MM.1S (cell line): ENCODE results near the gene PTPRK.

ENCODE experiments used
- DNase-seq: peaks from one replicate; pipeline ENCODE4 v3.0.0-alpha.2; 2015
- H2AFZ ChIP-seq: fragments of 300-600 bp; sonication (generic); 2 replicates; pipeline ENCODE4 v1.6.0; 2016; ENCODE audit warnings: antibody characterized with exemption, low read length
- H3F3A ChIP-seq: fragments of 300-600 bp; sonication (generic); 2 replicates; pipeline ENCODE4 v1.6.1; 2016; ENCODE audit warnings: mild to moderate bottlenecking, antibody characterized with exemption, low read length, moderate library complexity, mixed read lengths; ENCODE audit not compliant: insufficient read depth
- H3K27ac ChIP-seq: fragments of 300-600 bp; sonication (generic); 2 replicates; pipeline ENCODE4 v1.5.1; 2016; ENCODE audit warnings: mild to moderate bottlenecking, low read length
- H3K27me3 ChIP-seq: fragments of 300-600 bp; sonication (generic); replicated peaks from 2 replicates; pipeline ENCODE4 v1.6.0; 2016; ENCODE audit warnings: low read length; ENCODE audit not compliant: insufficient read depth
- H3K36me3 ChIP-seq: fragments of 300-600 bp; sonication (generic); replicated peaks from 2 replicates; pipeline ENCODE4 v1.6.1; 2016; ENCODE audit warnings: mild to moderate bottlenecking, low read length, mixed read lengths; ENCODE audit not compliant: insufficient read depth
- H3K4me1 ChIP-seq: fragments of 300-600 bp; sonication (generic); 2 replicates; pipeline ENCODE4 v1.6.1; 2016; ENCODE audit warnings: low read length, mixed read lengths
- H3K4me2 ChIP-seq: fragments of 300-600 bp; sonication (generic); 2 replicates; pipeline ENCODE4 v1.6.0; 2016; ENCODE audit warnings: low read depth, low read length
- H3K4me3 ChIP-seq: fragments of 300-600 bp; sonication (generic); 2 replicates; pipeline ENCODE4 v1.5.1; 2016; ENCODE audit warnings: low read length, mixed read lengths
- H3K79me2 ChIP-seq: fragments of 300-600 bp; sonication (generic); 2 replicates; pipeline ENCODE4 v1.6.1; 2016; ENCODE audit warnings: mixed run types, low read length, mixed read lengths
- H3K9ac ChIP-seq: fragments of 300-600 bp; sonication (generic); 2 replicates; pipeline ENCODE4 v1.6.1; 2016; ENCODE audit warnings: low read length, mixed read lengths
- H3K9me2 ChIP-seq: fragments of 300-600 bp; sonication (generic); replicated peaks from 2 replicates; pipeline ENCODE4 v1.6.1; 2016; ENCODE audit warnings: mild to moderate bottlenecking, low read length, mixed read lengths; ENCODE audit not compliant: insufficient read depth
- H3K9me3 ChIP-seq: fragments of 300-600 bp; sonication (generic); replicated peaks from 2 replicates; pipeline ENCODE4 v1.6.1; 2016; ENCODE audit warnings: mild to moderate bottlenecking, low read length, mixed read lengths; ENCODE audit not compliant: insufficient read depth
- H4K20me1 ChIP-seq: fragments of 300-600 bp; sonication (generic); 2 replicates; pipeline ENCODE4 v1.6.1; 2016; ENCODE audit warnings: mild to moderate bottlenecking, low read length, moderate library complexity, mixed read lengths; ENCODE audit not compliant: insufficient read depth
- EZH2 ChIP-seq: fragments of 300-600 bp; sonication (generic); optimal IDR thresholded peaks from 2 replicates; pipeline ENCODE3; 2017; ENCODE audit warnings: low read depth, mild to moderate bottlenecking, antibody characterized with exemption, low read length, mixed read lengths
- EZH2phosphoT487 ChIP-seq: fragments of 300-600 bp; sonication (generic); IDR thresholded peaks from 2 replicates; pipeline ENCODE4 v1.6.1; 2018; ENCODE audit warnings: antibody characterized with exemption, low read length
- TF ChIP-seq, protein P1 (sequence below): fragments of 300-600 bp; sonication (generic); IDR thresholded peaks from 2 replicates; pipeline ENCODE4 v1.5.1; 2016; ENCODE audit warnings: antibody characterized with exemption, low read length, mixed read lengths

Gene PTPRK

DNA sequence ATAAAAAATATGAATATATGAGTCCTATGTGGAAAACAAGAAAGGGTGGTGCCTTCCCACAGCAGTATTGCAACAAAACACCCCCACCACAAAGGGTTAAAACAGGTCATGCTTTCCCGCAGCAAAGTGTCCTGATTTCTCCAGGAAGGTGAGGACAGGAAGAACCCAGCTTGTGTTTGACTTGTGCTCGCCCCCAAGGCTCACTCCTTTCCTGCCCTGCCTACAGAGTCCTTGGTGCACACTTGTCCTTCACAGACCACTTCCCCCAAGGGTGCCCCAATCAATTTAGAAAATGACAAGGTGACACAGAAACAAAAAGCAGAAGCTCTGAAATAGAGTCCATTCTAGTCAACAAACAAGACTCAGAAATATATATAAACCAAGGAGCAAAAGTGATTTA lies 237.4 kb downstream of the PTPRK start:
- TF ChIP-seq EZH2phosphoT487 (no peak), EZH2 (no peak)
- TF ChIP-seq, protein P1, sequence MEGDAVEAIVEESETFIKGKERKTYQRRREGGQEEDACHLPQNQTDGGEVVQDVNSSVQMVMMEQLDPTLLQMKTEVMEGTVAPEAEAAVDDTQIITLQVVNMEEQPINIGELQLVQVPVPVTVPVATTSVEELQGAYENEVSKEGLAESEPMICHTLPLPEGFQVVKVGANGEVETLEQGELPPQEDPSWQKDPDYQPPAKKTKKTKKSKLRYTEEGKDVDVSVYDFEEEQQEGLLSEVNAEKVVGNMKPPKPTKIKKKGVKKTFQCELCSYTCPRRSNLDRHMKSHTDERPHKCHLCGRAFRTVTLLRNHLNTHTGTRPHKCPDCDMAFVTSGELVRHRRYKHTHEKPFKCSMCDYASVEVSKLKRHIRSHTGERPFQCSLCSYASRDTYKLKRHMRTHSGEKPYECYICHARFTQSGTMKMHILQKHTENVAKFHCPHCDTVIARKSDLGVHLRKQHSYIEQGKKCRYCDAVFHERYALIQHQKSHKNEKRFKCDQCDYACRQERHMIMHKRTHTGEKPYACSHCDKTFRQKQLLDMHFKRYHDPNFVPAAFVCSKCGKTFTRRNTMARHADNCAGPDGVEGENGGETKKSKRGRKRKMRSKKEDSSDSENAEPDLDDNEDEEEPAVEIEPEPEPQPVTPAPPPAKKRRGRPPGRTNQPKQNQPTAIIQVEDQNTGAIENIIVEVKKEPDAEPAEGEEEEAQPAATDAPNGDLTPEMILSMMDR = no peak
- H3K4me3 ChIP-seq = no peak overlapping the region
- no peak overlapping the region for H3K9ac ChIP-seq
- H3K36me3 ChIP-seq = no peaks in the 10 kb centered on the region
- H3K4me2 ChIP-seq = no peak overlapping the region
- no peak for DNase-seq
- no peaks in the 10 kb centered on the region for H3K9me3 ChIP-seq
- H3K27ac ChIP-seq = no peak overlapping the region
- no peaks in the 10 kb centered on the region for H3K9me2 ChIP-seq
- no peaks in the 10 kb centered on the region for H3F3A ChIP-seq
- H2AFZ ChIP-seq = no peak overlapping the region
- no peaks in the 10 kb centered on the region for H3K79me2 ChIP-seq
- H3K4me1 ChIP-seq = no peaks in the 10 kb centered on the region
- no peaks in the 10 kb centered on the region for H3K27me3 ChIP-seq
- H4K20me1 ChIP-seq = no peaks in the 10 kb centered on the region

DNA sequence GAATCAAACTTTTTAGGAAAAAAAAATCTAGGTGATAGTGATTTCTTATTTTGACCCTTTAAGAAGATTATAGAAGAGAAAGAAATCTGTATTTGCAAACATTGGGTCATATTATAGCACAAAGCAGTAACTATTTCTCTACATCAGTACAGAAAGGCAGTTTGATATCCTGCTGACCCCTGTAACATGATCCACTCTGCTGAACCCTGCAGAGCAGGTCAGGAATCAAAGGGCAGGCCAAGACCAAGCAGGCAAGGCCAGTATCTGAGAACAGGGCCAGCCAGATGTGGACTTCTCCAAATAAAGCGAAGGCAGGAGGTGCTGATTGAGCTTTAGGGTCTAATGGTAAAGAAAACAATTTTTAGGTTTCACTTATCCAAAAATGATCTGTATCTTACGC lies 239.4 kb downstream of the PTPRK start:
- H3K4me1 ChIP-seq = no peaks in the 10 kb centered on the region
- no peak overlapping the region for H3K4me2 ChIP-seq
- DNase-seq = no peak
- H2AFZ ChIP-seq = no peak overlapping the region
- no peaks in the 10 kb centered on the region for H3K9me3 ChIP-seq
- no peak for TF ChIP-seq EZH2phosphoT487
- TF ChIP-seq EZH2 = no peak
- TF ChIP-seq, protein P1 = no peak
- no peaks in the 10 kb centered on the region for H3F3A ChIP-seq
- H4K20me1 ChIP-seq = no peaks in the 10 kb centered on the region
- H3K9ac ChIP-seq = no peak overlapping the region
- no peaks in the 10 kb centered on the region for H3K9me2 ChIP-seq
- no peaks in the 10 kb centered on the region for H3K27me3 ChIP-seq
- H3K36me3 ChIP-seq = no peaks in the 10 kb centered on the region
- H3K79me2 ChIP-seq = no peaks in the 10 kb centered on the region
- H3K27ac ChIP-seq = no peak overlapping the region
- no peak overlapping the region for H3K4me3 ChIP-seq

DNA sequence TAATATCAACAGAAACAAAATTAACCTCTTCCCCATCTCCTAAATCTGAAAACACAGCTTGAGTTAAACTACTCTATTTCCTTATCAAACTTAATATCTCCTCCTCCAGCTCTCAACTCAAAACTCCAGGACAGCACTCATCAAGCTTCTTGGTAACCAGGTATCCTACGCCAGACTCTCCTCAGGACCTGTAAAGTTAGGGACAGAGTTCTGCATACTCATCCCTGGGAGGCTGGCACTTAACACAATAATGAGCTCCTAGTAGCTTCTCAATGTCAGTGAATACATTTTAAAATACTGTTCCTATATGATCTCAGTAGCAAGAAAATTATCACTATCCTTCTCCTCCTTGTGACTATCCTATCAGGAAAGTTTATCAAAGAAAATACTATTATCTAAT lies 240.3 kb downstream of the PTPRK start:
- no peaks in the 10 kb centered on the region for H3K27me3 ChIP-seq
- no peaks in the 10 kb centered on the region for H4K20me1 ChIP-seq
- H3K9me2 ChIP-seq = no peaks in the 10 kb centered on the region
- no peak overlapping the region for H3K4me3 ChIP-seq
- no peaks in the 10 kb centered on the region for H3K36me3 ChIP-seq
- no peak overlapping the region for H2AFZ ChIP-seq
- no peak overlapping the region for H3K27ac ChIP-seq
- H3F3A ChIP-seq = no peaks in the 10 kb centered on the region
- TF ChIP-seq EZH2phosphoT487 (no peak), EZH2 (no peak)
- TF ChIP-seq, protein P1 = no peak
- H3K9me3 ChIP-seq = no peaks in the 10 kb centered on the region
- no peak overlapping the region for H3K4me2 ChIP-seq
- DNase-seq = no peak
- no peak overlapping the region for H3K9ac ChIP-seq
- H3K4me1 ChIP-seq = no peaks in the 10 kb centered on the region
- H3K79me2 ChIP-seq = no peaks in the 10 kb centered on the region
